Adipose tissue (tissue), 3 donors: ENCODE results near the gene TMEM151B. TPM values are rescaled to one million over a fixed set of nuclear protein-coding genes. Genes with fewer than 3 reads are reported as not detected.

Experiments
- H3K27ac ChIP-seq: one replicate; pipeline ENCODE4 v1.5.1; 2013; ENCODE audit warnings: low read depth, low read length
- WGBS, 3 donors: extraction: QIAGEN DNeasy Blood & Tissue Kit; methylation state at CpG; one replicate each; pipeline ENCODE4 v1.1.7; 2013; 5-methylcytosine and 5-hydroxymethylcytosine counted together
- polyA plus RNA-seq, 3 donors: library from polyadenylated mRNA; stranded (reverse); fragments of 200-250 nt; gene quantifications; one replicate each; pipeline ENCODE4 v1.2.3, GENCODE V29; 2013
- donor health status: healthy with polysubstance abuse.
- donor health status: Bipolar disorder and iron deficiency.
- donor health status: healthy.

TMEM151B gene
- polyA plus RNA-seq, 3 donors = 0.06 TPM; not detected in 2

GRCh38 chr6:44271406-44271723 is 1.1 kb downstream of the TMEM151B start:
- no peak overlapping the region for H3K27ac ChIP-seq
- 80 to 85% (median 82%) methylated on average over 6 of the region's 6 CpGs for WGBS, 3 donors

- H3K27ac ChIP-seq = no peak overlapping the region
- 61 to 66% (median 62%) methylated on average over 3 of the region's 3 CpGs for WGBS, 3 donors
Observed at GRCh38 chr6:44271914-44272313, 1.7 kb downstream of the TMEM151B start.

GRCh38 chr6:44272529-44272928 is 2.3 kb downstream of the TMEM151B start:
- no peak overlapping the region for H3K27ac ChIP-seq
- 81 to 89% (median 81%) methylated on average over 3 of the region's 3 CpGs for WGBS, 3 donors

- no peak overlapping the region for H3K27ac ChIP-seq
- 83 to 88% (median 86%) methylated on average over 23 of the region's 23 CpGs for WGBS, 3 donors
Observed at GRCh38 chr6:44272999-44273566, 2.8 kb downstream of the TMEM151B start.

- 41 to 68% (median 61%) methylated on average over 1 of the region's 1 CpG for WGBS, 3 donors
Observed at GRCh38 chr6:44273617-44274016, 3.4 kb downstream of the TMEM151B start.

GRCh38 chr6:44275271-44275748 is 5.1 kb downstream of the TMEM151B start:
- 77 to 85% (median 82%) methylated on average over 59 of the region's 59 CpGs for WGBS, 3 donors
- H3K27ac ChIP-seq = no peak overlapping the region

More at GRCh38 chr6:44273617-44274016, 3.4 kb downstream of the TMEM151B start:
- no peak overlapping the region for H3K27ac ChIP-seq

GRCh38 chr6:44275749-44276648 is 5.7 kb downstream of the TMEM151B start:
- H3K27ac ChIP-seq = no peak overlapping the region
- WGBS, 3 donors = 9 to 14% (median 10%) methylated on average over 86 to 109 of the region's 109 CpGs

- 73 to 83% (median 82%) methylated on average over 23 of the region's 23 CpGs for WGBS, 3 donors
- H3K27ac ChIP-seq = no peak overlapping the region
Observed at GRCh38 chr6:44276667-44277640, 6.7 kb downstream of the TMEM151B start.

- 80 to 86% (median 81%) methylated on average over 7 of the region's 7 CpGs for WGBS, 3 donors
Observed at GRCh38 chr6:44277763-44278162, 7.5 kb downstream of the TMEM151B start.

GRCh38 chr6:44278315-44278714 is 8.1 kb downstream of the TMEM151B start:
- WGBS, 3 donors = 60 to 72% (median 70%) methylated on average over 3 of the region's 3 CpGs
- no peak overlapping the region for H3K27ac ChIP-seq

More at GRCh38 chr6:44277763-44278162, 7.5 kb downstream of the TMEM151B start:
- no peak overlapping the region for H3K27ac ChIP-seq

- whole genome bisulfite sequencing, 3 donors = 60 to 64% (median 64%) methylated on average over 9 of the region's 9 CpGs
- H3K27ac ChIP-seq = no peak overlapping the region
Observed at GRCh38 chr6:44278774-44279697, 8.8 kb downstream of the TMEM151B start.

- H3K27ac ChIP-seq = no peak overlapping the region
- WGBS, 3 donors = 44 to 47% (median 46%) methylated on average over 2 of the region's 2 CpGs
Observed at GRCh38 chr6:44284121-44284520, 13.9 kb downstream of the TMEM151B start.

- no peak overlapping the region for H3K27ac ChIP-seq
- WGBS, 3 donors = 53 to 67% (median 53%) methylated on average over 4 of the region's 4 CpGs
Observed at GRCh38 chr6:44284867-44285266, 14.6 kb downstream of the TMEM151B start.

GRCh38 chr6:44285552-44286284 is 15.5 kb downstream of the TMEM151B start:
- no peak overlapping the region for H3K27ac ChIP-seq
- WGBS, 3 donors = 69 to 82% (median 78%) methylated on average over 25 of the region's 25 CpGs

- 85 to 88% (median 88%) methylated on average over 12 of the region's 12 CpGs for WGBS, 3 donors
- no peak overlapping the region for H3K27ac ChIP-seq
Observed at GRCh38 chr6:44286285-44286565, 16.0 kb downstream of the TMEM151B start.

GRCh38 chr6:44286747-44287146 is 16.5 kb downstream of the TMEM151B start:
- no peak overlapping the region for H3K27ac ChIP-seq
- 50 to 58% (median 56%) methylated on average over 2 of the region's 2 CpGs for WGBS, 3 donors

- 21 to 52% (median 45%) methylated on average over 7 of the region's 7 CpGs for WGBS, 3 donors
- H3K27ac ChIP-seq = no peak overlapping the region
Observed at GRCh38 chr6:44289726-44290260, 19.5 kb downstream of the TMEM151B start.
